Muscle of back (tissue), 11 donors: ENCODE data around the gene PFKFB3. TPM values are rescaled to one million over a fixed set of nuclear protein-coding genes. Genes with fewer than 3 reads are reported as not detected.
"Not testable (repeated sequence)": the region's sequence is repeated elsewhere in the genome, so short reads cannot be mapped to it uniquely, and the experiment has no call there.

ENCODE experiments used
- DNase-seq, 3 donors: peaks; one replicate each; pipeline versions ENCODE4 v3.0.0 to v3.0.0-alpha.2; 2013
- polyA plus RNA-seq, 10 donors: library from polyadenylated mRNA; unstranded; fragments of 120-200 nt; gene quantifications; one replicate each; pipeline ENCODE4 v1.2.1, GENCODE V29; 2013; ENCODE audit not compliant: insufficient read length in 10 of 10

The PFKFB3 gene
- polyA plus RNA-seq, 10 donors: 9.2 to 15.8 (median 12.2) TPM

DNA sequence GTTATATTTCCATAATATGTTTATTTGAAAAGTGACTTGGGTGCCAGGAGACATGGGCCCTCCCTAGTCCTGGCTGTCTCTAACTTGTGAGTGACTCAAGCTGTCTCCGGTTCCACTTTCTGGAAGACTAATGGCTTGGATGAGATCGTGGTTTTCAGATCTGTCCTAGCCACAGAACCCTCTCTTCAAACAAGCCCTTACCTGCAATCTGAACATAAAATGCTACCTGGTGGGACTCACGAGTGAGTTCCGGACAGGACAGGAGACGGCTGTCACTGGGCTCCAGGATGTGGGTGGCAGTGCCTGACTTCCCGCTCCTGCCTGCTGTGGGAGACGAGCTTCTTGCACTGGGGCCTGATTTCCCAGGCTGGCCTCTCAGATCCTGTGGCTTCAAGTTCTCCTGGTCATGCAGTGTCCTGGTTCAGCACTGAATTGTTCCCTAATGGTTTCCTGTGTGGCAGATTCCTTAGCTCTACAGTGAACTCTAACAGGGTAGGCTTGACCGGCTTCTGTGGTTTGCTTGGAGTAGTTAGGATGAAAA lies 26.0 kb upstream of the PFKFB3 start:
- DNase-seq: no peak

GRCh38 chr10:6177880-6178281 lies 24.9 kb upstream of the PFKFB3 start:
- DNase-seq: no peak

- DNase-seq: no peak
Observed at GRCh38 chr10:6178581-6178980, 24.2 kb upstream of the PFKFB3 start.

DNA sequence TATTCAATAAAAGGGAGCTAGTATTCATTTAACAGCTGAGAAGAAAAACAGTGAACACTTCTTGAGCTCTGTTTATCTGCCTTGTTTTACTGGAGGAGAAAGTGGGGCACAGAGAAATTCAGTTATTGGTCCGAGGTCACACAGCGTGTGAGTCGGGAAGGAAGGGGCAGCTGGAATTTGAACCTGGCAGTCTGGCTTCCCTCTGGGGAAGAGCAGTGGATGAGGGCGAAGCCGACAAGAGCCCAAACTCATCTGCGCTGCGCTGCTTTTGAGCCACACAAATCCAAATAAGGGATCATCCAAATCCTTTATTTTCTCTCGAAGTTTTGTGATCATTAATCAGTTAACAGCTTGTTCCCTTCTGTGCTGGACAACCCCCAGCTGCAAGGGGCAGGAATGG lies 23.7 kb upstream of the PFKFB3 start:
- DNase-seq: no peak

GRCh38 chr10:6180480-6181110 lies 22.1 kb upstream of the PFKFB3 start:
- DNase-seq: no peak

DNA sequence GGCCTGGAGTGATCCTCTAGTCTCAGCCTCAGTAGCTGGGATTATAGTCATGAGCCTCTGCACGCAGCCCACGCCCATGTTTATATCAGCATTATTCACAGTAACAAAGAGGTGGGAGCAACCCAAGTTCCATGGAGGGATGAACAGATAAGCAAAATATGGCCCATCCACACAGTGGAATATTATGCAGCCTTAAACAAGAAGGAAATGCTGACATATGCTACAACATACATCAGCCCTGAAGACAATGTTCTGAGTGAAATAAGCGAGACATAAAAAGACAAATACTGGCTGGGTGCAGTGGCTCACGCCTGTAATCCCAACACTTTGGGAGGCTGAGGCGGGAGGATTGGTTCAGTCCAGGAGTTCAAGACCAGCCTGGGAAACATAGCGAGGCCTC lies 21.5 kb upstream of the PFKFB3 start:
- DNase-seq: no peak

DNA sequence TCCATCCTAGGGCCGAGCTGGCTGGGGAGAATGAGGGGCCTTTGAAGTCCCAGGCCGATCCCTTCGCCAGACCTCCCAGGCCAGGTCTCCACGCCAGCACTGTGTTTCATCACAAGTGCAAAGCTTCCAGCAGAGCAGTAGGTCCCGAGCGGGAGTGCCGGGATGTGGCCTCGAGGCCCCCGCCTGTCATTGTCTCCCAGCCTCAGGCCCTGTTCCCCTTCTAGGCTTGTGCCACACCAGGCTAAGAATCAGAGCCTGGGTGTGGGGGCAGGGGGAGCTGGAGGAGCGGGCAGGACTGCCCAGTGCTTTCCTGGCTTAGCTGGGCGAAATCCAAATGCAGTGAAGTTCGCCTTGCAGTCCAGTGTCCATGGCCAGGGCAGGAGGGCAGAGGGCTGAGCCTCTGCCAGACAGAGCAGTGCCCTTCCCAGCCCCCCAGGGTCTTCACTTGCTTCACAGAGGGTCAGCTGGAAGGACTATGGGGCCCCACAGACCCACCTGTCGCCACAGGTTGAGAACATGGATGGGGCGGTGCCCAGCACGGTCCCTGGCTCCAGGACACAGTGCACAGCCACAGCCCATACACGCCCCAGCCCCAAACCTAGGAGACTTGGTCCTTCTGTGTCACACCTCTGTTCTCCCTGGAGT lies 20.2 kb upstream of the PFKFB3 start:
- DNase-seq: no peak

- DNase-seq: no peak
Observed at GRCh38 chr10:6185039-6185716, 17.6 kb upstream of the PFKFB3 start.

DNA sequence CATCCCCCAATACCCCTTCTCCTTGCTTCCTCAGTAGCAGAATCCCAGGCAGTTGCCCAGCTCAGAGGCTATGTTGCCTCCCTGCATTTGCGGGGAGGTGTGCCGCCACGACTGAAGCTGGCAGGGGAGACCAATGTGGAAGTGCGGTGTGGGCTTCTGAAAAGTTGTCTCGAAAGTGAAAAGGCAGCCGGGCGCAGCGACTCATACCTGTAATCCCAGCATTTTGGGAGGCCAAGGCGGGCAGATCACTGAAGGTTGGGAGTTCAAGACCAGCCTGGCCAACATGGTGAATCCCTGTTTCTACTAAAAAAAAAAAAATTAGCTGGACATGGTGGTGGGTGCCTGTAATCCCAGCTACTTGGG lies 15.9 kb upstream of the PFKFB3 start:
- no peak for DNase-seq

- DNase-seq: peak in 1 of 3 donors; percentile 58
Observed at GRCh38 chr10:6187278-6187677, 15.5 kb upstream of the PFKFB3 start.

DNA sequence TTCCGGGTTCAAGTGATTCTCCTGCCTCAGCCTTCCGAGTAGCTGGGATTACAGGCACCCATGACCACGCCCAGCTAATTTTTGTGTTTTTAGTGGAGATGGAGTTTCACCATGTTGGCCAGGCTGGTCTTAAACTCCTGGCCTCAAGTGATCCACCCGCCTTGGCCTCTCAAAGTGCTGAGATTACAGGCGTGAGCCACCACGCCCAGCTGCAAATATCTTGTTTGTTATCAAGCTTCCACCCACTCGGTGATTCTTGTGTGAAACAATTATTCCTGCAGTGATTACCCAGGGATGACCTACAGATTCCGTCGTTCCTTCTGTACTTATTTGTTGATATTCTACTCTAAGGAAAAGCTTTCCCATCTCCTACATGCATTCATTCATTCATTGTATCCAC lies 12.7 kb upstream of the PFKFB3 start:
- not testable (repeated sequence) for DNase-seq

DNA sequence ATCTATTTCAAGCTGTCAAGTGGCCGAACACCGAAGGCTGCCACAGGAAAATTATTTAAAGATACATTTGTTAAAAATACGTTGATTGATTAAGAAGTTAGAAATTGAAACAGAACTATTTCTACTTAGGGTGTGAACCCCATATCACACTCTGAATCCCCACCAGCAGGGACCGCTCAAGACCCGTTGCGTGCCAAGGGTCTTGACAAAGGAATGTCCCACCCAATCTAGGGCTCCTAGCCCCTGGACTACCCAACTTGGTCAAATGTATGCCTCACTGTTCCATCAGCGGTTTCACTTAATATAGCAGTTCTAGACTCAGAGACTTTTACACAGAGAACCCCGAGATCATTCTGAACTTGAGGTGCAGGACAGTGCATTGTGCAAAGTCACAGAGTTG lies 11.6 kb upstream of the PFKFB3 start:
- no peak for DNase-seq

DNA sequence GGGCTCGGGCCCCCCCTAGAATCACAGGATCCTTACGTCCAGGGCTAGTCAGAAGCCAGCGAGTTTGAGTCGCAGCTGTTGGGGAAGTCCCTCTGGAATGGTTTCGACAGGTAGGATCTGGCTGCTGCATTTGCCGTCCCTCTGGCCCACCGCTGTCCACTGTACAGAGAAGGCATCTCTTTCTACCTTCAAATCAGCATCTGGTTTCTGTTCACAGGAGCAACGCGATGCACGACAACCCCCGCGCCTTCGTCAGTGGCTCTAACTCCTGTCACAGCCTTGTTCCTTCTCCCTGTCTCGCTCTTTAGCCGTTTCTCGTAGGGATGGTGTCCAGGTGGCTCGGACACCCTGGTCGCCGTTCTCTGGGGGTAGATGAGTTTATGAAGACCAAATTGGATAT lies 11.2 kb upstream of the PFKFB3 start:
- DNase-seq: no peak

- not testable (repeated sequence) for DNase-seq
Observed at GRCh38 chr10:6193342-6193741, 9.4 kb upstream of the PFKFB3 start.

DNA sequence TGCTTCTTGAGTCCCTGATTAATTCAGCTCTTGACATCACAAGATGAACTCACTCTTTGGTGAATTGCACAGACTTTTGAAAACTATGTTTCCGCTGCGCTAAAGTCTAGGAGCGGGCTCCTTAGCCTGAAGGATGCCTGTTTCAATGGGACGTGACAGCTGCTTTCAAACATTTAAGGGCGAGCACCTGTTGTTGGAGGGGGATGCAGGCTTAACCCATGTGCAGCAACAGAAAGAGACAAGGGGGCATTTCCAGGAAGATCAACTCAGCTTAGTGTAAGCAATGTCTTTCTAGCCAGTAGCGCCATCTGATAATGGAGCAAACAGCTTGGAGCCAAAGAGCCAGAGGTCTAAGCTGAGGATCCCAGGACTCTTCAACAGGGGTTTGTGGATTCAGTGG lies 8.4 kb upstream of the PFKFB3 start:
- DNase-seq: peak in 1 of 3 donors; percentile 39

DNA sequence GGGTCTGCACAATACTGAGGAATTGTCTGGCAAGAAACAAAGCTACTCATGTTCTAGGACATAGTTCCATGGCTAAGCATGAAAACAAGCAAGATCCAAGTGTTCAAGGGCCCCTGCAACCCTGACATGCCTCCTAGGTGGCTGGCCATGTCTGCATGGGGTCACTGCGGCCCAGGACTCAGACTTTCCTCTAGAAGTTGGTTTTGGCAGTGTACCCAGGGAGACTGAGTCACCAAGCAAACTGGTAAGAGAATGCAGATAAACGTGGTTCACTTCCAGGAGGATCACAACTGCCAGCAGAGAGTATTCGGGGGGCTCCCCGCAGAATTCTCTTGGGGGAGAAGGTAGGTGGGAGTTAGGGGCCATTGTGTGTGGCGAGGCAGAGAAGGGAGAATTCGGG lies 7.4 kb upstream of the PFKFB3 start:
- no peak for DNase-seq

- no peak for DNase-seq
Observed at GRCh38 chr10:6195846-6196245, 6.9 kb upstream of the PFKFB3 start.

DNA sequence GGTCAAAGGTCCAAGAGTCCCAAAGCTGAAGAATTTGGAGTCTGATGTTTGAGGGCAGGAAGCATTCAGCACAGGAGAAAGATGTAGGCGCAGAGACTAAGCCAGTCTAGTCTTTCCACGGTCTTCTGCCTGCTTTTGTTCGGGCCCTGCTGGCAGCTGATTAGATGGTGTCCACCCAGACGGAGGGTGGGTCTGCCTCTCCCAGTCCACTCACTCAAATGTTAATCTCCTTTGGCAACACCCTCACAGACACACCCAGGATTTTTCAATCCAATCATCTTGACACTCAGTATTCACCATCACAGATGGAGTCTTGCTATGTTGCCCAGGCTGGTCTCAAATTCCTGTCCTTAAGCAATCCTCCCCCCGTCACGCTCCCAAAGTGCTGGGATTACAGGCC lies 6.2 kb upstream of the PFKFB3 start:
- DNase-seq: not testable (repeated sequence)

- DNase-seq: no peak
Observed at GRCh38 chr10:6197321-6197720, 5.4 kb upstream of the PFKFB3 start.

- DNase-seq: no peak
Observed at GRCh38 chr10:6198171-6198570, 4.6 kb upstream of the PFKFB3 start.

DNA sequence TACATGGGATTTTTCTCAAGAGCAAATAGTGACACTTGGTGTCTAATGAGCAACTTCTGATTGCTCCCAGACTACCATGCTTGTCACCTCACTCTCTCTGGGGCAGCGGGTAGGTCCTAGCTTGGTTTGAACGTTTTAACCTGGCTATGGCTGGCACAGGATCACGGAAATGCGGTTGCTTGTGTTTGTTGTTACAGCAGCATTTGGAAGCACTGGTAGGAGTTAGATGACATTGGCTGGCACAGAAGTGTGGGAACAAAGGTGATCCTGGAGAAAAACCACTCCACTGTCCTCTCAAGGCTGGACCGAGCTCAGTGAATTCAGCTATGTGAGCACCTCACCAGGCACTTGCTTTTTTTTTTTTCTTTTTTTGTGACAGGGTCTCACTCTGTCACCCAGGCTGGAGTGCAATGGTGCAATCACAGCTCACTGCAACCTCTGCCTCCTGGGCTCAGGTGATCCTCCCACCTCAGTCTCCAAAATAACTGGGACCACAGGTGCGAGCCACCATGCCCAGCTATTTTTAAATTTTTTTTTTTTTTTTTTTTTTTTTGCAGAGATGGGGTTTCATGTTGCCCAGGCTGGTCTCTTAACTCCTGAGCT lies 3.5 kb upstream of the PFKFB3 start:
- no peak for DNase-seq

- DNase-seq: no peak
Observed at GRCh38 chr10:6200440-6200733, 2.3 kb upstream of the PFKFB3 start.
